ENCODE data around the gene DGKI.

DNA sequence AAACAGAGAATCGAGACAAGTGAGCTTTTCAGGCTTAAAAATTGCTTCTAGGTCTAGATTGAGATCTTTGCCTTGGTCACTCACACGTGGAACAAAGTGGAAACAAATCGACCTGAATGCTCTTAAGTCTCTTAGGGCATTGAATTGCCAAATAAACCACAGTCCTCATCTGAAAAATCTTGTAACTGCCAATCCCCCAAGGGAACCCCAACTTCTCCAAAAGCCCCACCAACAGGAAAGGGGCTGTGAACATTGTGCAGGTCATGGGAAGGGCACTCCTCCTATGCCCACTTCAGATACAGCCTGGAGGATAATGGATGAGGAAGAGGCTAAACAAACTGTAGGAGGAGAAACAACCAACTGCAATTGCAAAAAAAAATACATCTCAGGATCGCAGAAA is 91.3 kb downstream of the DGKI start:
- TF ChIP-seq BCL11B (tag by site-specific recombination; IDR thresholded peaks at IDR 0.05; ENCODE audit: low read depth) = no peak
- TF ChIP-seq, protein P1, sequence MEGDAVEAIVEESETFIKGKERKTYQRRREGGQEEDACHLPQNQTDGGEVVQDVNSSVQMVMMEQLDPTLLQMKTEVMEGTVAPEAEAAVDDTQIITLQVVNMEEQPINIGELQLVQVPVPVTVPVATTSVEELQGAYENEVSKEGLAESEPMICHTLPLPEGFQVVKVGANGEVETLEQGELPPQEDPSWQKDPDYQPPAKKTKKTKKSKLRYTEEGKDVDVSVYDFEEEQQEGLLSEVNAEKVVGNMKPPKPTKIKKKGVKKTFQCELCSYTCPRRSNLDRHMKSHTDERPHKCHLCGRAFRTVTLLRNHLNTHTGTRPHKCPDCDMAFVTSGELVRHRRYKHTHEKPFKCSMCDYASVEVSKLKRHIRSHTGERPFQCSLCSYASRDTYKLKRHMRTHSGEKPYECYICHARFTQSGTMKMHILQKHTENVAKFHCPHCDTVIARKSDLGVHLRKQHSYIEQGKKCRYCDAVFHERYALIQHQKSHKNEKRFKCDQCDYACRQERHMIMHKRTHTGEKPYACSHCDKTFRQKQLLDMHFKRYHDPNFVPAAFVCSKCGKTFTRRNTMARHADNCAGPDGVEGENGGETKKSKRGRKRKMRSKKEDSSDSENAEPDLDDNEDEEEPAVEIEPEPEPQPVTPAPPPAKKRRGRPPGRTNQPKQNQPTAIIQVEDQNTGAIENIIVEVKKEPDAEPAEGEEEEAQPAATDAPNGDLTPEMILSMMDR (tag by site-specific recombination; IDR thresholded peaks at IDR 0.05) = no peak
- TF ChIP-seq, protein P2, sequence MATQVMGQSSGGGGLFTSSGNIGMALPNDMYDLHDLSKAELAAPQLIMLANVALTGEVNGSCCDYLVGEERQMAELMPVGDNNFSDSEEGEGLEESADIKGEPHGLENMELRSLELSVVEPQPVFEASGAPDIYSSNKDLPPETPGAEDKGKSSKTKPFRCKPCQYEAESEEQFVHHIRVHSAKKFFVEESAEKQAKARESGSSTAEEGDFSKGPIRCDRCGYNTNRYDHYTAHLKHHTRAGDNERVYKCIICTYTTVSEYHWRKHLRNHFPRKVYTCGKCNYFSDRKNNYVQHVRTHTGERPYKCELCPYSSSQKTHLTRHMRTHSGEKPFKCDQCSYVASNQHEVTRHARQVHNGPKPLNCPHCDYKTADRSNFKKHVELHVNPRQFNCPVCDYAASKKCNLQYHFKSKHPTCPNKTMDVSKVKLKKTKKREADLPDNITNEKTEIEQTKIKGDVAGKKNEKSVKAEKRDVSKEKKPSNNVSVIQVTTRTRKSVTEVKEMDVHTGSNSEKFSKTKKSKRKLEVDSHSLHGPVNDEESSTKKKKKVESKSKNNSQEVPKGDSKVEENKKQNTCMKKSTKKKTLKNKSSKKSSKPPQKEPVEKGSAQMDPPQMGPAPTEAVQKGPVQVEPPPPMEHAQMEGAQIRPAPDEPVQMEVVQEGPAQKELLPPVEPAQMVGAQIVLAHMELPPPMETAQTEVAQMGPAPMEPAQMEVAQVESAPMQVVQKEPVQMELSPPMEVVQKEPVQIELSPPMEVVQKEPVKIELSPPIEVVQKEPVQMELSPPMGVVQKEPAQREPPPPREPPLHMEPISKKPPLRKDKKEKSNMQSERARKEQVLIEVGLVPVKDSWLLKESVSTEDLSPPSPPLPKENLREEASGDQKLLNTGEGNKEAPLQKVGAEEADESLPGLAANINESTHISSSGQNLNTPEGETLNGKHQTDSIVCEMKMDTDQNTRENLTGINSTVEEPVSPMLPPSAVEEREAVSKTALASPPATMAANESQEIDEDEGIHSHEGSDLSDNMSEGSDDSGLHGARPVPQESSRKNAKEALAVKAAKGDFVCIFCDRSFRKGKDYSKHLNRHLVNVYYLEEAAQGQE (tag by site-specific recombination; IDR thresholded peaks at IDR 0.05) = no peak
- TF ChIP-seq ZNF132 (tag by site-specific recombination; IDR thresholded peaks at IDR 0.05; ENCODE audit: borderline replicate concordance) = no peak
- TF ChIP-seq ZNF571 (tag by site-specific recombination; IDR thresholded peaks at IDR 0.05) = no peak
- TF ChIP-seq, protein P3, sequence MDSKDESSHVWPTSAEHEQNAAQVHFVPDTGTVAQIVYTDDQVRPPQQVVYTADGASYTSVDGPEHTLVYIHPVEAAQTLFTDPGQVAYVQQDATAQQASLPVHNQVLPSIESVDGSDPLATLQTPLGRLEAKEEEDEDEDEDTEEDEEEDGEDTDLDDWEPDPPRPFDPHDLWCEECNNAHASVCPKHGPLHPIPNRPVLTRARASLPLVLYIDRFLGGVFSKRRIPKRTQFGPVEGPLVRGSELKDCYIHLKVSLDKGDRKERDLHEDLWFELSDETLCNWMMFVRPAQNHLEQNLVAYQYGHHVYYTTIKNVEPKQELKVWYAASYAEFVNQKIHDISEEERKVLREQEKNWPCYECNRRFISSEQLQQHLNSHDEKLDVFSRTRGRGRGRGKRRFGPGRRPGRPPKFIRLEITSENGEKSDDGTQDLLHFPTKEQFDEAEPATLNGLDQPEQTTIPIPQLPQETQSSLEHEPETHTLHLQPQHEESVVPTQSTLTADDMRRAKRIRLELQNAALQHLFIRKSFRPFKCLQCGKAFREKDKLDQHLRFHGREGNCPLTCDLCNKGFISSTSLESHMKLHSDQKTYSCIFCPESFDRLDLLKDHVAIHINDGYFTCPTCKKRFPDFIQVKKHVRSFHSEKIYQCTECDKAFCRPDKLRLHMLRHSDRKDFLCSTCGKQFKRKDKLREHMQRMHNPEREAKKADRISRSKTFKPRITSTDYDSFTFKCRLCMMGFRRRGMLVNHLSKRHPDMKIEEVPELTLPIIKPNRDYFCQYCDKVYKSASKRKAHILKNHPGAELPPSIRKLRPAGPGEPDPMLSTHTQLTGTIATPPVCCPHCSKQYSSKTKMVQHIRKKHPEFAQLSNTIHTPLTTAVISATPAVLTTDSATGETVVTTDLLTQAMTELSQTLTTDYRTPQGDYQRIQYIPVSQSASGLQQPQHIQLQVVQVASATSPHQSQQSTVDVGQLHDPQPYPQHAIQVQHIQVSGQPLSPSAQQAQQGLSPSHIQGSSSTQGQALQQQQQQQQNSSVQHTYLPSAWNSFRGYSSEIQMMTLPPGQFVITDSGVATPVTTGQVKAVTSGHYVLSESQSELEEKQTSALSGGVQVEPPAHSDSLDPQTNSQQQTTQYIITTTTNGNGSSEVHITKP (tag by site-specific recombination; IDR thresholded peaks at IDR 0.05) = no peak
- TF ChIP-seq SETDB1 (IDR thresholded peaks at IDR 0.05; ENCODE audit: insufficient read length, low read length) = no peak
